CD4-positive, CD25-positive, alpha-beta regulatory T cell (primary cell): Measurements from ENCODE around the gene TYMS. TPM values are rescaled to one million over a fixed set of nuclear protein-coding genes. Genes with fewer than 3 reads are reported as not detected.
A peak's percentile ranks its signal among the peaks of the same experiment; 100 is the strongest.

Source experiments
- ATAC-seq, 2 donors: fragments of 150-1000 bp; cut with Tn5 transposase; one replicate each; pipeline ENCODE4 v1.10.0; 2021; ENCODE audit warnings: low read depth in 2 of 2, moderate number of reproducible peaks in 2 of 2, moderate library complexity in 1 of 2
- DNase-seq, 3 donors: peaks; one replicate each; pipeline versions ENCODE4 v3.0.0 to v3.0.0-alpha.2; 2012 to 2022; ENCODE audit warnings: mixed read lengths in 1 of 3
- H3K27ac ChIP-seq: one replicate; pipeline ENCODE4 v1.7.0; 2013; ENCODE audit warnings: mild to moderate bottlenecking, low read length; ENCODE audit not compliant: insufficient read depth, poor library complexity, severe bottlenecking
- H3K27me3 ChIP-seq: one replicate; pipeline ENCODE4 v1.7.0; 2013; ENCODE audit warnings: low read length; ENCODE audit not compliant: control insufficient read depth, insufficient read depth
- H3K36me3 ChIP-seq: one replicate; pipeline ENCODE4 v1.7.0; 2013; ENCODE audit warnings: mild to moderate bottlenecking, low read length, moderate library complexity; ENCODE audit not compliant: control insufficient read depth, insufficient read depth
- H3K4me1 ChIP-seq: 2 replicates; pipeline ENCODE4 v1.7.0; 2013; ENCODE audit warnings: mild to moderate bottlenecking, low read length; ENCODE audit not compliant: insufficient read depth, control insufficient read depth, poor library complexity, severe bottlenecking
- H3K4me3 ChIP-seq: one replicate; pipeline ENCODE4 v1.7.0; 2013; ENCODE audit warnings: low read depth, mild to moderate bottlenecking, low read length, moderate library complexity
- H3K9me3 ChIP-seq, 2 experiments: 1 replicate in 1 of 2; 2 replicates in 1 of 2; pipeline ENCODE4 v1.7.0; 2013; ENCODE audit warnings: low read length in 2 of 2, mild to moderate bottlenecking in 1 of 2, moderate library complexity in 1 of 2; ENCODE audit not compliant: control insufficient read depth in 2 of 2
- H3K27ac Mint-ChIP-seq, 3 donors: one replicate each; pipeline ENCODE4 v1.8.0; 2020 to 2022; ENCODE audit warnings: mild to moderate bottlenecking in 3 of 3, mixed read lengths in 3 of 3, moderate library complexity in 2 of 3
- H3K27me3 Mint-ChIP-seq: one replicate; pipeline ENCODE4 v1.8.0; 2022; ENCODE audit warnings: mild to moderate bottlenecking, mixed read lengths
- H3K36me3 Mint-ChIP-seq: one replicate; pipeline ENCODE4 v1.8.0; 2020; ENCODE audit warnings: mixed read lengths
- H3K4me1 Mint-ChIP-seq, 4 donors: one replicate each; pipeline ENCODE4 v1.8.0; 2020 to 2022; ENCODE audit warnings: mixed read lengths in 4 of 4, mild to moderate bottlenecking in 1 of 4
- H3K4me3 Mint-ChIP-seq, 4 donors: one replicate each; pipeline ENCODE4 v1.8.0; 2020 to 2022; ENCODE audit warnings: mild to moderate bottlenecking in 4 of 4, mixed read lengths in 4 of 4, moderate library complexity in 3 of 4
- H3K9me3 Mint-ChIP-seq, 7 donors: one replicate each; pipeline ENCODE4 v1.8.0; 2020 to 2022; ENCODE audit warnings: mixed read lengths in 7 of 7, mild to moderate bottlenecking in 3 of 7, moderate library complexity in 2 of 7
- polyA plus RNA-seq, 4 donors: library from polyadenylated mRNA; unstranded; fragments of 300-500 nt; fragmentation: Illumina TruSeq; gene quantifications; one replicate each; pipeline ENCODE4 v1.2.3, GENCODE V29; 2021
- total RNA-seq: library from RNA; stranded (reverse); gene quantifications from one replicate; pipeline ENCODE4 v1.2.3, GENCODE V29; 2022

The TYMS gene
- total RNA-seq: 7.3 TPM
- 10 to 100 TPM in 2 of 4 donors, 1 to 10 TPM in 2; 4.9 to 14.4 (median 10.1) TPM for polyA plus RNA-seq

DNA sequence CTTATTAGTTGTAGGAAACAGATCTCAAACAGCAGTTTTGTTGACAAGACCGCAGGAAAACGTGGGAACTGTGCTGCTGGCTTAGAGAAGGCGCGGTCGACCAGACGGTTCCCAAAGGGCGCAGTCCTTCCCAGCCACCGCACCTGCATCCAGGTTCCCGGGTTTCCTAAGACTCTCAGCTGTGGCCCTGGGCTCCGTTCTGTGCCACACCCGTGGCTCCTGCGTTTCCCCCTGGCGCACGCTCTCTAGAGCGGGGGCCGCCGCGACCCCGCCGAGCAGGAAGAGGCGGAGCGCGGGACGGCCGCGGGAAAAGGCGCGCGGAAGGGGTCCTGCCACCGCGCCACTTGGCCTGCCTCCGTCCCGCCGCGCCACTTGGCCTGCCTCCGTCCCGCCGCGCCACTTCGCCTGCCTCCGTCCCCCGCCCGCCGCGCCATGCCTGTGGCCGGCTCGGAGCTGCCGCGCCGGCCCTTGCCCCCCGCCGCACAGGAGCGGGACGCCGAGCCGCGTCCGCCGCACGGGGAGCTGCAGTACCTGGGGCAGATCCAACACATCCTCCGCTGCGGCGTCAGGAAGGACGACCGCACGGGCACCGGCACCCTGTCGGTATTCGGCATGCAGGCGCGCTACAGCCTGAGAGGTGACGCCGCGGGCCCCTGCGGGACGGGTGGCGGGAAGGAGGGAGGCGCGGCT, at the start of gene TYMS:
Gene TYMS (plus strand): TSS at position 343 of the 690 bp plus-strand sequence. CDS start 90 bp downstream, at position 433.
- Histone ChIP-seq H3K4me3 (peak within 1 kb of the TSS; percentile 80), H3K27me3 (no peaks in the 10 kb centered on the region), H3K27ac (peak within 1 kb of the TSS; percentile 5), H3K9me3 (no peaks in the 10 kb centered on the region), H3K36me3 (no peaks in the 10 kb centered on the region), H3K4me1 (peaks cover 11% of the 10 kb centered on the region)
- peaks cover 2 to 14% (median 6%) of the 10 kb centered on the region in 4 donors for H3K4me1 Mint-ChIP-seq
- H3K9me3 Mint-ChIP-seq: peaks cover 0 to 4% (median 2%) of the 10 kb centered on the region in 7 donors
- peak within 1 kb of the TSS in 2 of 3 donors; percentile 74 to 86 for H3K27ac Mint-ChIP-seq
- peaks cover 10% of the 10 kb centered on the region for H3K36me3 Mint-ChIP-seq
- peak; percentile 42 to 46 for ATAC-seq
- no peaks in the 10 kb centered on the region for H3K27me3 Mint-ChIP-seq
- H3K4me3 Mint-ChIP-seq: peak within 1 kb of the TSS; percentile 88 to 95 (median 91)
- DNase-seq: peak; percentile 12 to 68 (median 39)

DNA sequence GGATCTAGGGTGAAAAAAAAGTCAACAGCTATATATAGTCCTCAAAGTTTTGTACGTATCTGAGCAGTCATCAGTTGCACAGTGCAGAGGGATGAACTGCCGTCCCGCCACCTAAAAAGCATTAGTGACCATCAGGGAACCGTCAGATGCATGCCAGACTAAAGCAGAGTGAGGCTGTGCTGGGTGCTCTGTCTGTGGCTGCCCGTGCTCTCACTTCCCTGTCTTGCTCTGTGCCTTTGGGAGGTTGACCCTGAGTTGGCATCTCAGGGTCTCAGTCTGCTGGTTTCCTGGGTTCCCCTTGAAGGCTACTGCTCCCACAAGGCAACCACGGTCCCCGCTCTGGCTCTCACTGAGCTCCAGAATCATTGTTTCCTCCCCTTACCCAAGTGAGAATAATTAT, 49.5 kb upstream of the TYMS start:
- Mint-ChIP-seq H3K4me3 (no peak overlapping the region), H3K27me3 (peaks cover 17% of the 10 kb centered on the region), H3K4me1 (no peaks in the 10 kb centered on the region), H3K36me3 (no peaks in the 10 kb centered on the region), H3K27ac (no peak overlapping the region), H3K9me3 (peaks cover 0 to 2% (median 0%) of the 10 kb centered on the region in 7 donors)
- H3K36me3 ChIP-seq: no peaks in the 10 kb centered on the region
- no peak overlapping the region for H3K27ac ChIP-seq
- no peak for ATAC-seq
- no peaks in the 10 kb centered on the region for H3K9me3 ChIP-seq
- no peak for DNase-seq
- H3K27me3 ChIP-seq: peaks cover 2% of the 10 kb centered on the region
- no peaks in the 10 kb centered on the region for H3K4me1 ChIP-seq
- no peak overlapping the region for H3K4me3 ChIP-seq

DNA sequence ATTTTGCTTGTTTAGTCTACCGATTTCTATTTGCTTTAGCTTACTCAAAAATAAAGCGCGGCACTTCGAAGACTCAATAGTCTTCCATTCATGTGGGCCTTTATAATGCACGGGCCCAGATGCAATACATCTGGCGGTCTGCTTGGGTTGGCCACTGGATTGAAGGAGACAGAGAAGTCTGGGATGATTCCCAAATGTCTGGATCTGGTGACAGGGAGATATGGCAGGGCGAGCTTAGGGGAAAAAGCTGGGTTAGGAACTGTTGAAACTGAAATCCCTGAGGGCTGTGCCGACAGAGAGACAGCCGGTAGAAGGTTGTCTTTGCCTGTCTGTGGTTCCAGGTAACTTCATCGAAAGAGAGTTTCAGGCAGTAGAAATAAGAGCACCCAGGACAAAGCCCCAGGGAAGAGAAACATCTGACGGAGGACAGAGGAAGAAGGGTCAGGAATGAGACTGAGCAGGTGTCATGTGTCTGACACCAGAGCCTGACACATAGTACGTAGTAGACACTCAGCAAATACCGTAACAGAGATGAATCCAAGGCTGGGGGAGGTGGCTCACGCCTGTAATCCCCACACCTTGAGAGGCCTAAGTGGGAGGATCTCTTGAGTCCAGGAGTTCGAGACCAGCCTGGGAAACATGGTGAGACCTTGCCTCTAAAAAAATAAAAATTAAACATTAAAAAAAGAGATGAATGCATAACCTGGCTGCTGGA, 47.1 kb upstream of the TYMS start:
- Mint-ChIP-seq H3K9me3 (peaks cover 0 to 2% (median 0%) of the 10 kb centered on the region in 7 donors), H3K27ac (no peak overlapping the region), H3K36me3 (no peaks in the 10 kb centered on the region), H3K27me3 (peaks cover 16% of the 10 kb centered on the region), H3K4me1 (no peaks in the 10 kb centered on the region), H3K4me3 (no peak overlapping the region)
- H3K36me3 ChIP-seq: no peaks in the 10 kb centered on the region
- no peak for ATAC-seq
- H3K9me3 ChIP-seq: no peaks in the 10 kb centered on the region
- DNase-seq: no peak
- no peaks in the 10 kb centered on the region for H3K4me1 ChIP-seq
- peaks cover 5% of the 10 kb centered on the region for H3K27me3 ChIP-seq
- H3K4me3 ChIP-seq: no peak overlapping the region
- no peak overlapping the region for H3K27ac ChIP-seq

DNA sequence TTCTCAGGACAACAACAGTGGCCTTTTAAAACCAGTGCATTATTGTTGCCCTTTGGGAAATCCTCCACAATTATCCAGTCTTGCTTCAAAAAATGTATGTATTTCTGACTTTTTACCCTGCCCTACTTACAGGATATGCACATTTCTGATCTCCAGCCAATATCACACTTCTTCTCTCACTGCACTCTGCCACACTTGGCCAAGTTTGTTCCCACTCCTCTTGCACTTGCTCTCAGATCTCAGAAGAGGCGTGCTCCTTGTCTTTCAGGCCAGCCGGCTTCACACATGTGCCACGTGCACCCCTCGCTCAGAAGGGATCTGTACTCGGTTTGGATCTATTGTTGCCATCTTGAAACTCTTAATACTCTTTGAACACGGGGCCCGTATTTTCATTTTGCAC, 45.3 kb upstream of the TYMS start:
- Histone ChIP-seq H3K27me3 (peaks cover 5% of the 10 kb centered on the region), H3K4me1 (no peaks in the 10 kb centered on the region), H3K27ac (no peak overlapping the region), H3K9me3 (no peaks in the 10 kb centered on the region), H3K4me3 (no peak overlapping the region), H3K36me3 (no peaks in the 10 kb centered on the region)
- no peaks in the 10 kb centered on the region for H3K36me3 Mint-ChIP-seq
- DNase-seq: no peak
- H3K9me3 Mint-ChIP-seq: peaks cover 0 to 2% (median 0%) of the 10 kb centered on the region in 7 donors
- H3K4me3 Mint-ChIP-seq: no peak overlapping the region
- peaks cover 20% of the 10 kb centered on the region for H3K27me3 Mint-ChIP-seq
- no peak for ATAC-seq
- no peaks in the 10 kb centered on the region for H3K4me1 Mint-ChIP-seq
- H3K27ac Mint-ChIP-seq: peak overlapping the region in 1 of 3 donors; percentile 19

DNA sequence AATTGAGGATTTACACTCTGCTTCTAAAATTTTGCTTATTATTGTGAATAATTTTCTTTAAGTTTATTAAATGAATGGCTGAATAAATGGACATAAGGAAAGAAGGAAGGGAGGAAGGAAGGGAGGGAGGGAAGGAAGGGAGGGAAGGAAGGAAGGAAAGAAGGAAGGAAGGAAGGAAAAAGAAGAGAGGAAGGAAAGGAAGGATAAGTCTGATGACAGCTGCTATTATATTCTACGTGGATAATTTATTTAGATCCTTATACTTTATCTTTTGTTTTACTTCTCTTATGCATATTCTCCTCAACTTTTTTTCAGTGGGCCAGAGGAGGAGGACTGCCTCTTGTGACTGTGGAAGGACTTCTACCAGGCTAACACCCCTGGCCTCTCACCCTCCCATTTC, 43.3 kb upstream of the TYMS start:
- Mint-ChIP-seq H3K9me3 (peaks cover 0 to 2% (median 0%) of the 10 kb centered on the region in 7 donors), H3K27ac (no peak overlapping the region), H3K36me3 (no peaks in the 10 kb centered on the region), H3K4me1 (peaks cover 0 to 6% (median 0%) of the 10 kb centered on the region in 4 donors), H3K27me3 (peaks cover 22% of the 10 kb centered on the region), H3K4me3 (no peak overlapping the region)
- no peaks in the 10 kb centered on the region for H3K36me3 ChIP-seq
- H3K27ac ChIP-seq: no peak overlapping the region
- no peaks in the 10 kb centered on the region for H3K9me3 ChIP-seq
- DNase-seq (no peak), ATAC-seq (no peak)
- H3K4me1 ChIP-seq: no peaks in the 10 kb centered on the region
- H3K27me3 ChIP-seq: peaks cover 5% of the 10 kb centered on the region
- no peak overlapping the region for H3K4me3 ChIP-seq

DNA sequence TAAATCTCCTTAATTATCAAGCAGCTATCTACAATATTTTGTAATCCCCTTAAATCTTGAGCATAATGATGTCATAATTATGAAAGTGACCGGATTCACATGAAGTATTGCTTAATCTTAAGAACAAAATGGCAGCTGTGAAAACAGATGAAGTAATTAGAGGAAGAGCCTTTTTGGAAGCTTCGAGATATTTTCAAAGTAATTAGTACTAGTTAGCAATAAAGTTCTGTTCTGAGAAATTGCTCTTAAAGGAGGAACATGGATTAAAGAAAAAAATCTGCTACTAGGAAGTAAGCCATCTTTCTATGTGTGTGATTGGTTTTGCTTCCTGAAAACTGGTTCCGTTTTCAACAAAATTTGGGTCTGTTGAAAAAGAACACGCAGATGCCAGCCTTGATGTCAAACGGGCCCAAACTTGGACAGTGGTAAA, 42.3 kb upstream of the TYMS start:
- Mint-ChIP-seq H3K27me3 (peaks cover 22% of the 10 kb centered on the region), H3K9me3 (peaks cover 0 to 2% (median 0%) of the 10 kb centered on the region in 7 donors), H3K36me3 (no peaks in the 10 kb centered on the region), H3K27ac (no peak overlapping the region), H3K4me3 (no peak overlapping the region), H3K4me1 (peaks cover 0 to 6% (median 0%) of the 10 kb centered on the region in 4 donors)
- no peak overlapping the region for H3K4me3 ChIP-seq
- ATAC-seq: no peak
- no peaks in the 10 kb centered on the region for H3K9me3 ChIP-seq
- H3K36me3 ChIP-seq: no peaks in the 10 kb centered on the region
- H3K27ac ChIP-seq: no peak overlapping the region
- H3K27me3 ChIP-seq: peaks cover 5% of the 10 kb centered on the region
- DNase-seq: no peak
- H3K4me1 ChIP-seq: no peaks in the 10 kb centered on the region

DNA sequence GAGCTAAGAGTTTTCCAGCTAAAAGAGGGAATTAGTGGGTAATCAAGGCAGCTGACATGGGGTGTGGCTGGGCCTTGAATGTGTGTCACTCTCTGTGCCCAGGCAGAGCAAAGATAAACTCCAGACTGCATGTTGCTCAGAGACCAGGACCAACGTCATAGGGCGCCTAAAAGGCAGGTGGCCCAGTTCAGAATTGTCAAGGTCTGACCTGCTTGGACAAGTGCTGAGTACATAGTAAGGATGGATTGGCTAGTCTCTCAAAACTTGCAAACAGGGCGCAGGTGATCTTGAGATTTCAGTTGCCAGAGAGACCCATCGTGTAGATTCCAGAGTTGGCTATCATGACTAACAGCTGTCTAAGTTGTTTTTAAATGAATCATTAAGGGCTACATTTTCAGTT, 41.7 kb upstream of the TYMS start:
- DNase-seq (no peak), ATAC-seq (no peak)
- H3K27ac ChIP-seq: no peak overlapping the region
- no peaks in the 10 kb centered on the region for H3K36me3 Mint-ChIP-seq
- H3K36me3 ChIP-seq: no peaks in the 10 kb centered on the region
- peaks cover 0 to 6% (median 0%) of the 10 kb centered on the region in 4 donors for H3K4me1 Mint-ChIP-seq
- no peaks in the 10 kb centered on the region for H3K4me1 ChIP-seq
- H3K4me3 ChIP-seq: no peak overlapping the region
- H3K4me3 Mint-ChIP-seq: no peak overlapping the region
- peaks cover 17% of the 10 kb centered on the region for H3K27me3 Mint-ChIP-seq
- H3K27ac Mint-ChIP-seq: no peak overlapping the region
- no peaks in the 10 kb centered on the region for H3K9me3 ChIP-seq
- H3K9me3 Mint-ChIP-seq: peaks cover 0 to 2% (median 0%) of the 10 kb centered on the region in 7 donors
- peaks cover 5% of the 10 kb centered on the region for H3K27me3 ChIP-seq
